GM19468 (cell line): ENCODE measurements around the gene GALK2.
"Not testable (repeated sequence)": the region's sequence is repeated elsewhere in the genome, so short reads cannot be mapped to it uniquely, and the experiment has no call there.

ENCODE experiments used
- ATAC-seq: cut with Tn5 transposase; IDR thresholded peaks from one replicate; pipeline ENCODE4 v1.9.1; 2021; ENCODE audit warnings: mild to moderate bottlenecking, moderate library complexity, moderate number of reproducible peaks; ENCODE audit not compliant: unreplicated experiment; ENCODE audit errors: extremely low read depth

Gene GALK2

DNA sequence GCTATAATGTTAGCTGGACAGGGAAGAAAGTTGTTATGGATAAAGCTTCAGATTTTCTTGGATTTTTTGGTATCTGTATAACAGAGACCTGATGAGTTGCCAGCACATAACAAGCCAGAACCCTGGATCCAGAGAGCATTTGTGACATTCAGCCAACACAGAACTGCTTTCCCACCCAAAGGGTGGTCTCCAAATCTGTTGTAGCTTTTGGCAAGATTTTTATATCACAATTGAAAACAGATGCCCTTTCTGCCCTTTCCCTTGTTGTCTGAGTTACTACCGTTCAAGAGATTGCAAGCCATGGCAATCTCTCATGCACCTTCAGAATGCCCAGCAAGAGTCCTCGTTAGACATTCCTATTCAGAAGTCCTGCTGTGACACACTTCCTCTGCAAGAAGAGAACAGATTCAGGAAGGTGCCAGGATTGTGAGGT is 145.4 kb downstream of the GALK2 start:
- no peak for ATAC-seq

DNA sequence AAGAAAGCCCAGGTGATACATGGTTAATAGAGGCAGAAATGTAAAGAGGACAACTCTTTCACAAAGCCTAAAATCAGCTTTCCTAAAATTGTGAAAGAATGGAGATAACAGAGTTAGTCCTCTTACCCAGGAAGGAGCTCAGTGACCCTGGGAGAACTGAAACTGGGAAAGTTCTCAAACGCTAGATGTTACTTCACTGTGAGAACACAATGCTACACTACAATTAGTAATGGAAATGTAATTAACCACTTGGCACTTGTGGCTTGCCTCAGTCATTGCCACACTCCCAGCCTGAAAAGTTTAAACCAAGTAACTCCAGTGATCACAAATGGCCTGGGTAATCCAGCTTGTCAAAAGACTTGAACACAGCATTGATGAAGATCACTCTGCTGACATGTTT is 150.3 kb downstream of the GALK2 start:
- ATAC-seq = no peak

DNA sequence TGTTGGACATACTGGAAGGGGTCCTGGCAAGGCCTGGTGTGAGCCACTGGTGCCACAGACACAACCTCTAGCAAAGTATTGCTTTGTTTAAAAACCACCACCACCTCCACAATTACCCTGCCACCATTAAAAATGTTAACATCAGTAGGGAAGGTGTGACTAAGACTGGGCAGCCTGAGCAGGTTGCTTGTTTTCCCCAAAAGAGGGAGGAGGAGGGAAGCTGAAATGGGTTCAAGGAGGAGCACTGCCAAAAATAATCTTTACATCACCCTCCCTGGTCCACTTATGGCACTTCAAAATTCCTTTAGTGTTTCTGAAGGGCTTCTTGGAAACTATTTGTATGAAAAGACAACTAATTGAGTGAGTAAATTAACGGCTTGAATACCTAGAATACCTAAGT is 153.2 kb downstream of the GALK2 start:
- ATAC-seq = no peak

DNA sequence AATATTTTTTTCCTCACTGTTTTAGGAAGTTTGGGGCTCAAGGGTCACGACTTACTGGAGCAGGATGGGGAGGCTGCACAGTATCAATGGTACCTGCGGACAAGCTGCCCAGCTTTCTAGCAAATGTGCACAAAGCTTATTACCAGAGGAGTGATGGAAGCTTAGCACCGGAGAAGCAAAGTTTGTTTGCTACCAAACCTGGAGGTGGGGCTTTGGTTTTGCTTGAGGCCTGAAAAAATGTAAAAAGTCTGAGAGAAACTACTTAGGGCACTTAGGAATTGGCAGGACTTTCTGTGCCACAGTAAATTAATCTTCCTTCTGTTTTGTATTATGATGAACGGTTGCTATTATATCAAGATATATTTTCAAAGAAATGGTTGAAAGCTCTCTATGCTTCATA is 157.9 kb downstream of the GALK2 start:
- no peak for ATAC-seq

DNA sequence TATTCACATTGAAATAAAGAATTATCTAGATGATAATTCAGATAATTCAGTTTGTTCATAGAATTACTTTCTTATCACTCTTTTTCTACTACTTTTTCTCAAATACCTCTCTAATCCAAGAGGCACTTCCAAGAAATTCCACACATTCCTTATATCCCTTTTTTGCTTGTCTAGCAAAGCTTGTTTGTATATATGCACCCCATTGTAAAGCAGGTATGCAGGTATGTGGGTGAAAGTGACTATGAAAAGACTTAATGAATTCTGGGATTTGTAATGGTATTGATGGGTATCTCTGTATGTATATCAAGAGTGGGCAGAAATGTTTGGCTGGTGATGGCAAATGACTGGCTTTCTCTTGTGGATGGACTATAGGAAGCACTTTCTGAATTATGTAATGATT is 158.9 kb downstream of the GALK2 start:
- ATAC-seq = no peak

DNA sequence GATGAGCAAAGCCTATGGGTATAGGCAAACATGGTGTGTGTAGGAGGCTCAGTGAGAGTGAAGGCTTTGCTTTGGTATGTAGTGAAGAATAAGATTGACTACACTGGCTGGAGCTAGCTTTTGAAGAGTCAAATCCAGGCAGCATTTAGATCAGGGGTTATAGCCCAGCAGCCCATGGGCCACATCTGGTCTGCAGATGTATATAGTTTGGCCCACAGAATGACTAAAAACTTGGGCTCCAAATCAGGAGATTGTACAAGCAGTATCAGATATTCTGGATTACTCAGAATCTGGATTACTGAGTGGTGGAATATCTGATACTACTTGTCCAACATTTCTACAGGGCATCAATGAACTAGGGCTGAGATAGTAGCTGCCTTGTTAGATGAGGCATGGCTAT is 160.1 kb downstream of the GALK2 start:
- ATAC-seq = no peak

DNA sequence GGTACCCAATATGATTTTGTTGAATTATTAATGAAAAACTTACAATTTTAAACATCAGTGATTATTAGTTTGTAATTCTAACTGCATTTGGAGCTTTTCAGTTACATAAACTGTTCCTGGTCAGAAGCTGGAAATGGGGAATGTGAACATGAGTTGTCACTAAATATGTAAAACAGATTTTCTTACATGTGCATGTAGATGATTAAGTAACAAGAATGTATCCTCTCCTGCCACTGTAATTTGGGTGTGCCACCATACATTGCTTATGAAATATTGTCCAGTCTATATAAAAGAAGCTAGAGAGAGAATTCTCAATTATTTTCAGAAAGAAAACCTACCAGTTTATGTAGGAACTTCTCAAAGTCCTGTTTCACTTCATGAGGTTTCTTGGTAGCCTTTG is 161.4 kb downstream of the GALK2 start:
- ATAC-seq = no peak

DNA sequence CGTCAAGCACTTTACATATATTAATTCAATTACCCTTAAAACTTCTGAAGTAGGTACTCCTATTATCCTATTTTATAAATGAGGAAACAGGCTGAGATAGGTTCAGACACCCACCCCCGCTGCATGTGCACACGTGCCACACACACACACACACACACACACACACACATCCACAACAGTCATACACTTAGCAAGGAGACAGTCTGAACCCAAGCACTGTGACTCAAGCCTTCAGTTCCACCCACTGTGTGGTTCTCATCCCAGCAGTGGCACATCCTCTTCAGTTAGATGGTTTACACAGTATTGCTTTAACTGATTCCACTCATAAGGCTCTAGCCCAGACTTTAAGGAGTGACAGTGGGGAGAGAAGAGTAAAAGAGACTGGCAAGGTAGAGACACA is 161.9 kb downstream of the GALK2 start:
- no peak for ATAC-seq

DNA sequence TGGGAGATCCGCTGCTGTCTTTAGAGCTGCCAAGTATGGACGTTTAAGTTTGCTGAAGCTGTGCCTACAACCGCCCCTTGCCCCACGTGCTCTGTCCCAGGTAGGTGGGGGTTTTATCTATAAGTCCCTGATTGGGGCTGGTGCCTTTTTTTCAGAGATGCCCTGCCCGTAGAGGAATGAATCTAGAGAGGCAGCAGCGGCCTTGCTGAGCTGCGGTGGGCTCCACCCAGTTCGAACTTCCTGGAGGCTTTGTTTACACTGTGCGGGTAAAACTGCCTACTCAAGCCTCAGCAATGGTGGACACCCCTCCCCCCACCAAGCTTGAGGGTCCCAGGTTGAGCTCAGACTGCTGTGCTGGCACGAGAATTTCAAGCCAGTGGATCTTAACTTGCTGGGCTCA is 169.6 kb downstream of the GALK2 start:
- no peak for ATAC-seq

DNA sequence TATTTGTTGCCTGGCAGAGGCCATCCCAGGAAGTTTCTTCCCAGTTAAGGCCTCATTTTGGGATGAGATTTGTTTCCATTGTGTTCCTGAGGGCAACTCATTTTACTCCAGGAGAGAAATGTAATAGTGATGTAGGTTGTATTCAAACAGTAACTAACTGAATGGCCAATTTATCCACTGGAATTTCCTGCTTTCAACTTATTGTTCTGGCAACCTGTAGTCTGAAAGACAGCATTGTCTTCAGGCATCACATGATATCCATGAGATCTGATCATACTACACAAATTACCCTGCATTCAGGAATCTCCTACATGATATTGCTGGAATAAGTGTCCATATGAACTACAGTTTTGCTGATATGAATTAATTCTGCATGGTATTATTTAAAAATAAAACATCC is 173.5 kb downstream of the GALK2 start:
- no peak for ATAC-seq

DNA sequence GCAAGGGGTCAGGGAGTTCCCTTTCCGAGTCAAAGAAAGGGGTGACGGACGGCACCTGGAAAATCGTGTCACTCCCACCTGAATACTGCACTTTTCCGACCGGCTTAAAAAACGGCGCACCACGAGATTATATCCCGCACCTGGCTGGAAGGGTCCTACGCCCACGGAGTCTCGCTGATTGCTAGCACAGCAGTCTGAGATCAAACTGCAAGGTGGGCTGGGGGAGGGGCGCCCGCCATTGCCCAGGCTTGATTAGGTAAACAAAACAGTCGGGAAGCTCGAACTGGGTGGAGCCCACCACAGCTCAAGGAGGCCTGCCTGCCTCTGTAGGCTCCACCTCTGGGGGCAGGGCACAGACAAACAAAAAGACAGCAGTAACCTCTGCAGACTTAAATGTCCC is 184.4 kb downstream of the GALK2 start:
- not testable (repeated sequence) for ATAC-seq

DNA sequence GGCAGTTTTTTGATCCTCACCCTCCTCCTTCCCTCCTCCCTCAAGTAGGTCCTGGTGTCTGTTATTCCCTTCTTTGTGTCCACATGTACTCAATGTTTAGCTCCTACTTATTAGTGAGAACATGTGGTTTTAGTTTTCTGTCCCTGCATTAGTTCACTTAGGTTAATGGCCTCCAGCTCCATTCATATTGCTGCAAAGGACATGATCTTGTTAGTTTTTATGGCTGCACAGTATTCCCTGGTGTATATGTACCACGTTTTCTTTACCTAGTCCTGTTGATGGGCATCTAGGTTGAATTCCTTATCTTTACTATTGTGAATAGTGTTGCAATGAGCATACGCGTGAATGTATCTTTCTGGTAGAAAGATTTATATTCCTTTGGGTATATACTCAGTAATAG is 191.3 kb downstream of the GALK2 start:
- ATAC-seq = no peak

DNA sequence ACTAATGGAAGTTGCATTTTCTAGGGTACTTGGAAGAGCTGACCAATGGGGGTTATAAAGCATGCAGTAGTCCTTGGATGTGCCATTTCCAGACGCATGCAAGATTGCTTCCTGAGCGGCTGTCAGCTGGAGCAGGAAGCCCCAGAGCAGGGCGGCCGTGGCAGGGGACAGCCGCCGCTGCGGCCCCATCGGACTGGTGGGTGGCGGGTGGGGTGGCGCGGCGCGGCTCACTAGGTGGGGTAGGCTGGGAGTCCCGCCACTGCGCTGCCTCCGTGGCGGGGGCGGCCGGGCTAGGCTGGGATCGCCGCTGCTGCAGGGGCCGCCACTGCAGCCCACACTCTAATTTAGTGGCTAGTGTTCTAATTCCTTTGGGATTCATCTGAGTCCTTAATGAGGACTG is 196.4 kb downstream of the GALK2 start:
- ATAC-seq = no peak

DNA sequence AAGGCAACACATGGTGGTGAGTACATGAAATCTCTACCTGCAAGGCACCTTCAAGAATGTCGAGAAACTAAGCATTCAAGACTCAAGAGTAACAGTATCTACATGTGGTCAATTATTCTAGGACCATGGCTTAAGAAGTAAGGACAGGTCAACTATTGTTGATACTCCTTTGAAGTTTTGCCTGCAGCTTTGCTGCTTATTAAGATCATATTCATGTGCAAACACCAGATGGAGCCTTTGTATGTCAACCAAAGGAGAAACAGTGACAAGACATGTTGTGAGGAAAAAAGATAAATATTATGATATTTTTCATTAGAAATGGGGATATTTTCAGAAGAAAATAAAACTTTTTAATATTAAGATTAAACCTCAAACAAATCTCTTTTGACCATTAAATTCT is 200.7 kb downstream of the GALK2 start:
- ATAC-seq = no peak

DNA sequence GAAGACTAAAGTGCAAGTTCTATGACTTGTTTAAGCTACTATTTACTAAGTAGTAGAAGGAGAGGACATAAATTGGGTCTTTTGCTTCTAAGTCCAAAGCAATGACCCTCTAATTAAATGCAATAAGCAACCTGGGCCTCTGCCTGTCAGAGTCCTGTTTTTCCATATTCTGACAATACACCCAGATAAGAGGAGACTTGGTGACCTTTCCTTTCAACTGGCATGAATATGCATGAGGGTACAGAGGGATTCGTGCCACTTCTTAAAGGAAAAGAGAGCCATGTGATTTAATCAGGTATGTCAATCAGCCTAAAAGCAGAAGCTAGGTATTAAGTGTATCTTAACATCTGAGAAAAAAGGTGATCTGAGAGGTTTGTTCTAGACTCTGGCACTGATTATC is 202.3 kb downstream of the GALK2 start:
- no peak for ATAC-seq

DNA sequence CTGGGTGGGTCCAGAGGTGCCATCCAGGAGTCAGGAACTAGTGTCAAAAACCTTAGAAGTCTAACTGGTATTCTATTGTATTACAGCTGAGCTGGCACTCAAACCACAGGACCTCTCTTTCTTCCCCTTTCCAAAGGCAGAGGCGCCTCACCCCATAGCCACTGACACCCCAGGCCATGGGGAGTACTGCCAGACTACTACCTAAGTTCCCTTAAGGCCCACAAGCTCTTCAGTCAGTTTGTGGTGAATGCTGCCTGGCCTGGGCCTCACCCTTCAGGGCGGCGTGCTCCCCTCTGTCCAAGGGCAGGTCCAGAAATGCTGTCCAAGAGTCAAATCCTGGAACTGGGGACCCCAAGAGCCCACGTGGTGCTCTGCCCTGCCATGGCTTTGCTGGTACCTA is 209.9 kb downstream of the GALK2 start:
- no peak for ATAC-seq

DNA sequence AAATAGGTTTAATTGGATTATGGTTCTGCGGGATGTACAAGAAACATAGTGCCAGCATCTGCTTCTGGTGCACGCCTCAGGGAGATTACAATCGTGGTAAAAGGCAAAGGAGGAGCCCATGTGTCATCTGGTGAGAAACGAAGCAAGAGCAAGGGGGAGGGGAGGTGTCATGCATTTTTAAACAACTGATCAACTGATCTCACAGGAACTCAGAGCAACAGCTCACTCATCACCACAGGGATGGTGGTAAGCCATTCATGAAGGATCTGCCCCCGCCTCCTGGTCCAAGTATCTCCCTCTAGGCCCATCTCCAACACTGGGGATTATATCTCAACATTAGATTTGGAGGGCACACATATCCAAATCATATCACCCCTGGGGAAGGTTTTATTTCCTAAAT is 210.9 kb downstream of the GALK2 start:
- no peak for ATAC-seq
